ENCODE measurements around the gene FAM163B. TPM values are rescaled to one million over a fixed set of nuclear protein-coding genes. Genes with fewer than 3 reads are reported as not detected.

FAM163B gene
- total RNA-seq, 1 experiment from 2014 or later: not detected

DNA sequence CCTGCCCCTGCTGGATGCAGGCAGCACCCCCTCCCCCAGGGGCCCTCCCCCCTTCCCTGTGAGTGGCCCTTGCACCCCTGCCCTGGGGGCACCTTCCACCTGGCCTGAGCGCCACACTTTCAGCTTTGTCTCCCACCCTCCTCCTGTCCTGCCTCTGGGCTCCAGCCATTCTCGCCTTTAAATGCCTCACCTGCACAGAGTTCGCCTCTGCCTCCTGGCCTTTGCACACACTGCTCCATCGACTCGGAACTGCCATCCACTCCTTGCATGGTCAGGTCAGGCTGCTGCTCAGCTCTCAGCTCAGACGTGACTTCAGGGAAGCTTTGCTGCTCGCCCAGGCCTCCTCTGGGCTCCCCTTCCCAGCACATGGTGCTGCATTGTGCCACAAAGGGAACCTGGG, 10.2 kb downstream of the FAM163B start:
- Mint-ChIP-seq H3K27ac (ENCODE audit: low read depth, unreplicated experiment) (no peak overlapping the region), H3K27me3 (ENCODE audit: insufficient read depth, unreplicated experiment) (peaks cover 16% of the 10 kb centered on the region), H3K4me3 (ENCODE audit: unreplicated experiment) (no peak overlapping the region), H3K36me3 (ENCODE audit: insufficient read depth, unreplicated experiment) (no peaks in the 10 kb centered on the region), H3K4me1 (ENCODE audit: insufficient read depth, unreplicated experiment) (no peaks in the 10 kb centered on the region), H3K9me3 (ENCODE audit: unreplicated experiment) (peaks cover 13% of the 10 kb centered on the region)
- DNase-seq (ENCODE audit: unreplicated experiment): no peak
- ChIA-PET CTCF (no interaction called here), POLR2A (no interaction called here)
- intact Hi-C loops (cut with micrococcal nuclease): no loop called here
- no TSS peak for BruUV-seq (replicated peaks)
- TF ChIP-seq, protein P1, sequence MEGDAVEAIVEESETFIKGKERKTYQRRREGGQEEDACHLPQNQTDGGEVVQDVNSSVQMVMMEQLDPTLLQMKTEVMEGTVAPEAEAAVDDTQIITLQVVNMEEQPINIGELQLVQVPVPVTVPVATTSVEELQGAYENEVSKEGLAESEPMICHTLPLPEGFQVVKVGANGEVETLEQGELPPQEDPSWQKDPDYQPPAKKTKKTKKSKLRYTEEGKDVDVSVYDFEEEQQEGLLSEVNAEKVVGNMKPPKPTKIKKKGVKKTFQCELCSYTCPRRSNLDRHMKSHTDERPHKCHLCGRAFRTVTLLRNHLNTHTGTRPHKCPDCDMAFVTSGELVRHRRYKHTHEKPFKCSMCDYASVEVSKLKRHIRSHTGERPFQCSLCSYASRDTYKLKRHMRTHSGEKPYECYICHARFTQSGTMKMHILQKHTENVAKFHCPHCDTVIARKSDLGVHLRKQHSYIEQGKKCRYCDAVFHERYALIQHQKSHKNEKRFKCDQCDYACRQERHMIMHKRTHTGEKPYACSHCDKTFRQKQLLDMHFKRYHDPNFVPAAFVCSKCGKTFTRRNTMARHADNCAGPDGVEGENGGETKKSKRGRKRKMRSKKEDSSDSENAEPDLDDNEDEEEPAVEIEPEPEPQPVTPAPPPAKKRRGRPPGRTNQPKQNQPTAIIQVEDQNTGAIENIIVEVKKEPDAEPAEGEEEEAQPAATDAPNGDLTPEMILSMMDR (IDR thresholded peaks at IDR 0.05; ENCODE audit: unreplicated experiment): no peak

DNA sequence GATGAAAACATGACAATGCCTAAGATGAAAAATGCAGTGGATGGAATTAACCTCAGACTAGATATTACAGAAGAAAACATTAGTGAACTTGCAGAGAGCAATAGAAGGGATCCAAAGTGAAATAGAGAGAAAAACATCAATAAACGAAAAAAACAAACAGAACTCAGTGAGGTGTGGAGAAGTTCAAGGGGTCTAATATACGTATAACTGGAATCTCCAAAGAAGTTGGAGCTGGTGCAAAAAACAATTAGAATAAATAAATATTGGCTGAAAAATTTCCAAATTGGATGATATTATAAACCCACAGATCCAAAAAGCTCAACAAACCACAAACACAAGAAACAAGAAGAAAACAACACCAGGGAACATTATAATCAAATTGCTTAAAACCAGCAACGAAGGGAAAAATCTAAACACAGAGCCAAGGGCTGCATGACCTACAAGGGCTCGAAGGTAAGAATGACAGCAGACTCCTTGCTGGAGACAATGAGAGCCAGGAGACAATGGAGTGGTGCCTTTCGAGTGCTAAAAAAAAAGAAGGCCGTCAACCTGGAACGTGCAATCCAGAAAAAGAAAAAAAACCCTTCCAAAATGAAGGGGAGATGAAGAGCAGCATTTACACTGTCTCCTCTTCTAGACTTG, 11.8 kb downstream of the FAM163B start:
- no peaks in the 10 kb centered on the region for H3K4me1 Mint-ChIP-seq (ENCODE audit: insufficient read depth, unreplicated experiment)
- H3K36me3 Mint-ChIP-seq (ENCODE audit: insufficient read depth, unreplicated experiment): no peaks in the 10 kb centered on the region
- intact Hi-C loops (cut with micrococcal nuclease): no loop called here
- POLR2A ChIA-PET: no interaction called here
- peaks cover 13% of the 10 kb centered on the region for H3K9me3 Mint-ChIP-seq (ENCODE audit: unreplicated experiment)
- no TSS peak for BruUV-seq (replicated peaks)
- no peak overlapping the region for H3K27ac Mint-ChIP-seq (ENCODE audit: low read depth, unreplicated experiment)
- H3K4me3 Mint-ChIP-seq (ENCODE audit: unreplicated experiment): no peak overlapping the region
- DNase-seq (ENCODE audit: unreplicated experiment): peak; percentile 10
- CTCF ChIA-PET: interaction anchor here (0.6 to 0.7 kb wide), 3 partner anchors 14 to 176 kb away, joined by 4 read pairs; no protein-coding TSS in a partner anchor
- TF ChIP-seq, protein P1 (IDR thresholded peaks at IDR 0.05; ENCODE audit: unreplicated experiment): no peak
- peaks cover 20% of the 10 kb centered on the region for H3K27me3 Mint-ChIP-seq (ENCODE audit: insufficient read depth, unreplicated experiment)

DNA sequence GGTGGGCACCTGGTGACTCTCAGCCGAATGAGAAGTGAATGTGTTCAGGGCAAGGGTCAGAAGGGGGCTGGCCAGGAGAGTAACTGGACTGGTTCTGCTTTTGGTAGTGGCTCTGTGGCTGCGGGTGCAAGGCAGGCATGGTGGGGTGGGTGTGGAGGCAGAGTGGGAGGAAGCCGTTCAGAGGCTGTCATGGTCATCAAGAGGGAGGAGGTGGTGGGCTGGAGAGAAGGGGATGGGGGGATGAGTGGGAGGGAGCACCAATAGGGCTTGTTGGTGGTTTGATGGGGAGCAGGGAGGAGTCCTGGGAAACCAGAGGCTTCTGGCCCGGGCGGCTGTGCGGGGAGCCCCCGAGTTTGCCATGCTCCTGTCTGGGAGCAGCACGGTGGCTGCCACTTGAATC, 13.3 kb downstream of the FAM163B start:
- no peak for DNase-seq (ENCODE audit: unreplicated experiment)
- Mint-ChIP-seq H3K27me3 (ENCODE audit: insufficient read depth, unreplicated experiment) (peaks cover 20% of the 10 kb centered on the region), H3K27ac (ENCODE audit: low read depth, unreplicated experiment) (no peak overlapping the region), H3K4me3 (ENCODE audit: unreplicated experiment) (no peak overlapping the region), H3K36me3 (ENCODE audit: insufficient read depth, unreplicated experiment) (no peaks in the 10 kb centered on the region), H3K9me3 (ENCODE audit: unreplicated experiment) (peaks cover 13% of the 10 kb centered on the region), H3K4me1 (ENCODE audit: insufficient read depth, unreplicated experiment) (no peaks in the 10 kb centered on the region)
- no TSS peak for BruUV-seq (replicated peaks)
- TF ChIP-seq, protein P1 (IDR thresholded peaks at IDR 0.05; ENCODE audit: unreplicated experiment): no peak
- ChIA-PET POLR2A (interaction anchor here (1.1 kb wide), 1 partner anchor 15 kb away, joined by 3 read pairs; no protein-coding TSS in a partner anchor), CTCF (no interaction called here)
- intact Hi-C loops (cut with micrococcal nuclease): no loop called here

DNA sequence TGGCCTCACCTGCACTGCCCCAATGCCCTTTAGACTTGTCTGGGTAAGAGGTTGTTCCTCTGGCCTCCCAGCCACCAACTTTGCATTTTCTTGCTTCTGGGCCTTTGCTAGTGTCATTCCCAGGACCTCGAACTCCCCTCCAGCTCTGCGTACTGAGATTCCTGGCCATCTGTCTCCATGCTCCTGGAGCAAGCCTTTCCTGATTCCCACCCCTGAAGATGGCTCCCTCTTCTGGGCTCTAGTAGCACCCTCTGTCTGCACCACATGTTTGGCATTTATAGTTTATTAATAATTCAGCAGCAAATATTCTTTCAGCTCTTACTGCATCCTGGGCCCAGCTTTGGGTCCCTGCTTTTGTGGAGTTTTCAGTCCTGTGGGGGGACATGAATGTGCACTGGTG, 14.9 kb downstream of the FAM163B start:
- CTCF ChIA-PET: no interaction called here
- POLR2A ChIA-PET: no interaction called here
- DNase-seq (ENCODE audit: unreplicated experiment): no peak
- H3K27ac Mint-ChIP-seq (ENCODE audit: low read depth, unreplicated experiment): no peak overlapping the region
- no peaks in the 10 kb centered on the region for H3K36me3 Mint-ChIP-seq (ENCODE audit: insufficient read depth, unreplicated experiment)
- no TSS peak for BruUV-seq (replicated peaks)
- no peaks in the 10 kb centered on the region for H3K4me1 Mint-ChIP-seq (ENCODE audit: insufficient read depth, unreplicated experiment)
- no peak overlapping the region for H3K4me3 Mint-ChIP-seq (ENCODE audit: unreplicated experiment)
- TF ChIP-seq, protein P1 (IDR thresholded peaks at IDR 0.05; ENCODE audit: unreplicated experiment): no peak
- H3K9me3 Mint-ChIP-seq (ENCODE audit: unreplicated experiment): peaks cover 13% of the 10 kb centered on the region
- intact Hi-C loops (cut with micrococcal nuclease): no loop called here
- peaks cover 30% of the 10 kb centered on the region for H3K27me3 Mint-ChIP-seq (ENCODE audit: insufficient read depth, unreplicated experiment)
